ENCODE data around the gene KRTAP10-7. TPM values are rescaled to one million over a fixed set of nuclear protein-coding genes. Genes with fewer than 3 reads are reported as not detected.
A peak's percentile ranks its signal among the peaks of the same experiment; 100 is the strongest.
"Not testable (repeated sequence)": the region's sequence is repeated elsewhere in the genome, so short reads cannot be mapped to it uniquely, and the experiment has no call there.

KRTAP10-7 gene
- total RNA-seq, 2 experiments from 2014 or later: not detected

GRCh38 chr21:44564886-44565598 lies 35.4 kb upstream of the KRTAP10-7 start:
- DNase-seq: no peak
- Mint-ChIP-seq H3K4me3 (no peak overlapping the region), H3K4me1 (ENCODE audit: low read depth) (peaks cover 10% of the 10 kb centered on the region), H3K9me3 (peaks cover 22% of the 10 kb centered on the region), H3K36me3 (peaks cover 2% of the 10 kb centered on the region), H3K27ac (peak overlapping the region; percentile 1), H3K27me3 (no peaks in the 10 kb centered on the region)
- POLR2A ChIA-PET: no interaction called here
- intact Hi-C loops (cut with micrococcal nuclease): no loop called here
- CTCF ChIA-PET: no interaction called here

- Mint-ChIP-seq H3K27ac (no peak overlapping the region), H3K27me3 (no peaks in the 10 kb centered on the region), H3K9me3 (peaks cover 14% of the 10 kb centered on the region), H3K36me3 (peaks cover 2% of the 10 kb centered on the region), H3K4me3 (no peak overlapping the region), H3K4me1 (ENCODE audit: low read depth) (peaks cover 10% of the 10 kb centered on the region)
- ChIA-PET POLR2A (no interaction called here), CTCF (no interaction called here)
- DNase-seq: no peak
- intact Hi-C loops (cut with micrococcal nuclease): no loop called here
Observed at GRCh38 chr21:44566403-44566802, 34.0 kb upstream of the KRTAP10-7 start.

- CTCF ChIA-PET: interaction anchor here (0.6 kb wide), 1 partner anchor 31 kb away, joined by 5 read pairs; no protein-coding TSS in a partner anchor
- no peak for DNase-seq
Observed at GRCh38 chr21:44567481-44568171, 32.8 kb upstream of the KRTAP10-7 start.

GRCh38 chr21:44568261-44568660 lies 32.1 kb upstream of the KRTAP10-7 start:
- Mint-ChIP-seq H3K4me1 (ENCODE audit: low read depth) (peaks cover 10% of the 10 kb centered on the region), H3K27ac (no peak overlapping the region), H3K36me3 (no peaks in the 10 kb centered on the region), H3K9me3 (peaks cover 4% of the 10 kb centered on the region), H3K4me3 (no peak overlapping the region), H3K27me3 (no peaks in the 10 kb centered on the region)
- CTCF ChIA-PET: interaction anchor here (0.6 kb wide), 1 partner anchor 32 kb away, joined by 5 read pairs; no protein-coding TSS in a partner anchor
- DNase-seq: no peak
- intact Hi-C loops (cut with micrococcal nuclease): no loop called here
- POLR2A ChIA-PET: no interaction called here

More at GRCh38 chr21:44567481-44568171, 32.8 kb upstream of the KRTAP10-7 start:
- Mint-ChIP-seq H3K27me3 (no peaks in the 10 kb centered on the region), H3K36me3 (no peaks in the 10 kb centered on the region), H3K9me3 (peaks cover 6% of the 10 kb centered on the region), H3K27ac (no peak overlapping the region), H3K4me1 (ENCODE audit: low read depth) (peaks cover 10% of the 10 kb centered on the region), H3K4me3 (no peak overlapping the region)
- intact Hi-C loops (cut with micrococcal nuclease): no loop called here
- POLR2A ChIA-PET: no interaction called here

GRCh38 chr21:44568667-44569556 lies 31.5 kb upstream of the KRTAP10-7 start:
- H3K4me3 Mint-ChIP-seq: no peak overlapping the region
- H3K9me3 Mint-ChIP-seq: peaks cover 3% of the 10 kb centered on the region
- POLR2A ChIA-PET: no interaction called here

GRCh38 chr21:44569861-44570517 lies 30.4 kb upstream of the KRTAP10-7 start:
- no peak overlapping the region for H3K4me3 Mint-ChIP-seq
- peaks cover 3% of the 10 kb centered on the region for H3K9me3 Mint-ChIP-seq
- no peak for DNase-seq
- intact Hi-C loops (cut with micrococcal nuclease): no loop called here
- CTCF ChIA-PET: no interaction called here
- H3K27ac Mint-ChIP-seq: no peak overlapping the region
- H3K4me1 Mint-ChIP-seq (ENCODE audit: low read depth): peaks cover 5% of the 10 kb centered on the region
- POLR2A ChIA-PET: no interaction called here
- no peaks in the 10 kb centered on the region for H3K36me3 Mint-ChIP-seq
- H3K27me3 Mint-ChIP-seq: peaks cover 1% of the 10 kb centered on the region

More at GRCh38 chr21:44568667-44569556, 31.5 kb upstream of the KRTAP10-7 start:
- intact Hi-C loops (cut with micrococcal nuclease): no loop called here
- CTCF ChIA-PET: no interaction called here
- Mint-ChIP-seq H3K27ac (no peak overlapping the region), H3K27me3 (no peaks in the 10 kb centered on the region), H3K36me3 (no peaks in the 10 kb centered on the region), H3K4me1 (ENCODE audit: low read depth) (peaks cover 10% of the 10 kb centered on the region)
- DNase-seq: no peak

GRCh38 chr21:44571296-44571695 lies 29.1 kb upstream of the KRTAP10-7 start:
- ChIA-PET CTCF (no interaction called here), POLR2A (no interaction called here)
- intact Hi-C loops (cut with micrococcal nuclease): no loop called here
- Mint-ChIP-seq H3K9me3 (peaks cover 6% of the 10 kb centered on the region), H3K27me3 (peaks cover 1% of the 10 kb centered on the region), H3K36me3 (no peaks in the 10 kb centered on the region), H3K4me1 (ENCODE audit: low read depth) (no peaks in the 10 kb centered on the region), H3K4me3 (no peak overlapping the region), H3K27ac (no peak overlapping the region)
- DNase-seq: no peak

- Mint-ChIP-seq H3K27ac (no peak overlapping the region), H3K4me1 (ENCODE audit: low read depth) (no peaks in the 10 kb centered on the region), H3K36me3 (no peaks in the 10 kb centered on the region), H3K27me3 (peaks cover 1% of the 10 kb centered on the region), H3K9me3 (peaks cover 13% of the 10 kb centered on the region), H3K4me3 (no peak overlapping the region)
- POLR2A ChIA-PET: no interaction called here
- CTCF ChIA-PET: no interaction called here
- intact Hi-C loops (cut with micrococcal nuclease): no loop called here
- no peak for DNase-seq
Observed at GRCh38 chr21:44571844-44572782, 28.3 kb upstream of the KRTAP10-7 start.

- POLR2A ChIA-PET: no interaction called here
- DNase-seq: no peak
- peaks cover 22% of the 10 kb centered on the region for H3K9me3 Mint-ChIP-seq
- intact Hi-C loops (cut with micrococcal nuclease): no loop called here
- no peaks in the 10 kb centered on the region for H3K4me1 Mint-ChIP-seq (ENCODE audit: low read depth)
- H3K27me3 Mint-ChIP-seq: peaks cover 1% of the 10 kb centered on the region
- CTCF ChIA-PET: interaction anchor here (0.6 kb wide), 1 partner anchor 20 kb away, joined by 3 read pairs; no protein-coding TSS in a partner anchor
- no peak overlapping the region for H3K4me3 Mint-ChIP-seq
- no peak overlapping the region for H3K27ac Mint-ChIP-seq
- H3K36me3 Mint-ChIP-seq: peaks cover 2% of the 10 kb centered on the region
Observed at GRCh38 chr21:44572959-44573583, 27.3 kb upstream of the KRTAP10-7 start.

GRCh38 chr21:44573630-44574456 lies 26.6 kb upstream of the KRTAP10-7 start, which contains the start of gene KRTAP10-4:
Gene KRTAP10-4 (plus strand): TSS chr21:44573729. CDS start chr21:44573759, 30 bp downstream.
- H3K4me1 Mint-ChIP-seq (ENCODE audit: low read depth); H3K4me3 Mint-ChIP-seq; DNase-seq; intact Hi-C loops (cut with micrococcal nuclease); H3K27me3 Mint-ChIP-seq; POLR2A ChIA-PET; H3K36me3 Mint-ChIP-seq; H3K27ac Mint-ChIP-seq: not testable (repeated sequence)
- CTCF ChIA-PET: interaction anchor here (0.6 kb wide), 1 partner anchor 20 kb away, joined by 3 read pairs; no protein-coding TSS in a partner anchor
- H3K9me3 Mint-ChIP-seq: peaks cover 22% of the 10 kb centered on the region

Data from activated CD4-positive, alpha-beta memory T cell treated with anti-CD3 and anti-CD28 coated beads for 36 hours (primary cell).